ENCODE results near the gene ZNF254.

ZNF254 gene

GRCh38 chr19:24065865-24066604 lies 21.0 kb upstream of the ZNF254 start:
- TF ChIP-seq, protein P1, sequence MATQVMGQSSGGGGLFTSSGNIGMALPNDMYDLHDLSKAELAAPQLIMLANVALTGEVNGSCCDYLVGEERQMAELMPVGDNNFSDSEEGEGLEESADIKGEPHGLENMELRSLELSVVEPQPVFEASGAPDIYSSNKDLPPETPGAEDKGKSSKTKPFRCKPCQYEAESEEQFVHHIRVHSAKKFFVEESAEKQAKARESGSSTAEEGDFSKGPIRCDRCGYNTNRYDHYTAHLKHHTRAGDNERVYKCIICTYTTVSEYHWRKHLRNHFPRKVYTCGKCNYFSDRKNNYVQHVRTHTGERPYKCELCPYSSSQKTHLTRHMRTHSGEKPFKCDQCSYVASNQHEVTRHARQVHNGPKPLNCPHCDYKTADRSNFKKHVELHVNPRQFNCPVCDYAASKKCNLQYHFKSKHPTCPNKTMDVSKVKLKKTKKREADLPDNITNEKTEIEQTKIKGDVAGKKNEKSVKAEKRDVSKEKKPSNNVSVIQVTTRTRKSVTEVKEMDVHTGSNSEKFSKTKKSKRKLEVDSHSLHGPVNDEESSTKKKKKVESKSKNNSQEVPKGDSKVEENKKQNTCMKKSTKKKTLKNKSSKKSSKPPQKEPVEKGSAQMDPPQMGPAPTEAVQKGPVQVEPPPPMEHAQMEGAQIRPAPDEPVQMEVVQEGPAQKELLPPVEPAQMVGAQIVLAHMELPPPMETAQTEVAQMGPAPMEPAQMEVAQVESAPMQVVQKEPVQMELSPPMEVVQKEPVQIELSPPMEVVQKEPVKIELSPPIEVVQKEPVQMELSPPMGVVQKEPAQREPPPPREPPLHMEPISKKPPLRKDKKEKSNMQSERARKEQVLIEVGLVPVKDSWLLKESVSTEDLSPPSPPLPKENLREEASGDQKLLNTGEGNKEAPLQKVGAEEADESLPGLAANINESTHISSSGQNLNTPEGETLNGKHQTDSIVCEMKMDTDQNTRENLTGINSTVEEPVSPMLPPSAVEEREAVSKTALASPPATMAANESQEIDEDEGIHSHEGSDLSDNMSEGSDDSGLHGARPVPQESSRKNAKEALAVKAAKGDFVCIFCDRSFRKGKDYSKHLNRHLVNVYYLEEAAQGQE (IDR thresholded peaks at IDR 0.05; ENCODE audit: insufficient read depth in 1 of 2, low read depth in 2 of 2, low read length in 2 of 2): no peak
- no peak for TF ChIP-seq FOXP2 (optimal IDR thresholded peaks at IDR 0.05; ENCODE audit: borderline replicate concordance, extremely low read depth, extremely low read length, insufficient read depth)
- no peak for TF ChIP-seq POLR2AphosphoS5 (IDR thresholded peaks at IDR 0.05; ENCODE audit: low read depth, low read length)
- TF ChIP-seq SIN3A (IDR thresholded peaks at IDR 0.05; ENCODE audit: borderline replicate concordance, insufficient read depth, low read length): no peak
- no peak for TF ChIP-seq TAF1 (IDR thresholded peaks at IDR 0.05; ENCODE audit: borderline replicate concordance, insufficient read depth, low read length)

- TF ChIP-seq, protein P1 (IDR thresholded peaks at IDR 0.05; ENCODE audit: insufficient read depth in 1 of 2, low read depth in 2 of 2, low read length in 2 of 2): no peak
- TF ChIP-seq POLR2AphosphoS5 (IDR thresholded peaks at IDR 0.05; ENCODE audit: low read depth, low read length) (no peak), TAF1 (IDR thresholded peaks at IDR 0.05; ENCODE audit: borderline replicate concordance, insufficient read depth, low read length) (no peak)
These were observed 16.9 kb upstream of the ZNF254 start for GRCh38 chr19:24069905-24070657.

GRCh38 chr19:24071078-24071477 lies 15.9 kb upstream of the ZNF254 start:
- TF ChIP-seq TAF1 (IDR thresholded peaks at IDR 0.05; ENCODE audit: borderline replicate concordance, insufficient read depth, low read length): no peak
- TF ChIP-seq POLR2AphosphoS5 (IDR thresholded peaks at IDR 0.05; ENCODE audit: low read depth, low read length): no peak
- TF ChIP-seq SIN3A (IDR thresholded peaks at IDR 0.05; ENCODE audit: borderline replicate concordance, insufficient read depth, low read length): no peak
- TF ChIP-seq, protein P1 (IDR thresholded peaks at IDR 0.05; ENCODE audit: insufficient read depth in 1 of 2, low read depth in 2 of 2, low read length in 2 of 2): no peak
- TF ChIP-seq FOXP2 (optimal IDR thresholded peaks at IDR 0.05; ENCODE audit: borderline replicate concordance, extremely low read depth, extremely low read length, insufficient read depth): no peak

- TF ChIP-seq, protein P1 (IDR thresholded peaks at IDR 0.05; ENCODE audit: insufficient read depth in 1 of 2, low read depth in 2 of 2, low read length in 2 of 2): no peak
- TF ChIP-seq SIN3A (IDR thresholded peaks at IDR 0.05; ENCODE audit: borderline replicate concordance, insufficient read depth, low read length): no peak
- no peak for TF ChIP-seq TAF1 (IDR thresholded peaks at IDR 0.05; ENCODE audit: borderline replicate concordance, insufficient read depth, low read length)
These were observed 14.3 kb upstream of the ZNF254 start for GRCh38 chr19:24072720-24073119.

All from PFSK-1 (cell line).